ENCODE data around the gene NEB.

- TF ChIP-seq CTCF (IDR thresholded peaks at IDR 0.05) (no peak), HES2 (IDR thresholded peaks at IDR 0.05) (no peak), REST (IDR thresholded peaks at IDR 0.05) (no peak), POLR2A (IDR thresholded peaks at IDR 0.05; ENCODE audit: low read length) (no peak), RFX5 (IDR thresholded peaks at IDR 0.05) (no peak), CEBPB (IDR thresholded peaks at IDR 0.05) (no peak), RARB (CRISPR knock-in tag; IDR thresholded peaks at IDR 0.05) (no peak), HMGXB4 (CRISPR knock-in tag; IDR thresholded peaks at IDR 0.05; ENCODE audit: borderline replicate concordance) (no peak), EP300 (IDR thresholded peaks at IDR 0.05) (no peak), MAZ (IDR thresholded peaks at IDR 0.05; ENCODE audit: borderline replicate concordance, low read depth, low read length) (no peak), RCOR1 (IDR thresholded peaks at IDR 0.05; ENCODE audit: low read depth, low read length) (no peak), TP53 (CRISPR knock-in tag; IDR thresholded peaks at IDR 0.05) (no peak), JUNB (IDR thresholded peaks at IDR 0.05) (no peak)
These were observed 213.3 kb downstream of the NEB start for GRCh38 chr2:151520976-151521375.
